Measurements from ENCODE around the gene FMO5. TPM values are rescaled to one million over a fixed set of nuclear protein-coding genes. Genes with fewer than 3 reads are reported as not detected.

Gene FMO5
- total RNA-seq, 1 experiment from 2014 or later = 2.0 TPM

DNA sequence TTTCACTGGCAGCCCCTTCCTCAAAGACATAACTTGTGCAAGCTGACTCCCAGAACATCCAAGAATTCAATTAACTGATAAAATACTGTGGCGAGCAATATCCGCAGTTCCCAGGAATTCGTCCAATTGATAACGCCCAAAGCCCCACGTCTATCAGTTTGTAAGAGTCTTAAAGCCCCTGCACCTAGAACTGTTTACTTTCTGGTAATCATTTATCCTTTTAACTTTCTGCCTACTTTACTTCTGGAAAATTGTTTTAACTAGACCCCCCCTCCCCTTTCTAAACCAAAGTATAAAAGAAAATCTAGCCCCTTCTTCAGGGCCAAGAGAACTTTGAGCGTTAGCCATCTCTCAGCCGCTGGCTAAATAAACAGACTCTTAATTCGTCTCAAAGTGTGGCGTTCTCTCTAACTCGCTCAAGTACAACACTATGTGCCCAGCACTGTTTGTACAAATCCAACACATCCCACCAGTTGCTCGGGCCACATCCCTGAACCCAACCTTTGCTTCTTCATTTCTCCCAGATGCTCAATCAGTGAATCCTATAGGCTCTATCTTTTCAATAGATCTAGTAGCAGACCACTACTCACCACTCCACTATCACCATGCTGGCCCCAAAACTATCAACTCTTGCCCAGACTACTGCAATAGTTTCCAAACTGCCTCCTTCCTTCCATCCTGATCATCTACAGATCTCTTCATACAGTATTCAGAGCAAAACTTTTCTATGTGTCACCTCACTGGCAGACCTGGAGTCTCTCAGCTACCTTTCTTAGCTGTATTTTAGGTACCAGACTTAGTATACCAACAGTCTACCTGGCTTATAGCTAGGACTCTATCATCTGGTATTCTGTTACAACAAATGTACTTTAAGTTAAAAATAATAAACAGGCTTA, 14.0 kb upstream of the FMO5 start:
- Histone ChIP-seq H3K4me1 (peaks cover 44% of the 10 kb centered on the region), H3K27me3 (replicated peaks; ENCODE audit: control insufficient read depth, insufficient read depth, low read length) (no peaks in the 10 kb centered on the region), H3K9me3 (peaks cover 14% of the 10 kb centered on the region), H3K4me3 (ENCODE audit: low read depth, low read length) (no peak overlapping the region), H3K36me3 (ENCODE audit: control insufficient read depth, insufficient read depth, low read length) (peaks cover 2% of the 10 kb centered on the region; the same call in 1 of the 2 replicates)
- CTCF ChIA-PET = no interaction called here
- Mint-ChIP-seq H3K4me1 (ENCODE audit: low read depth, unreplicated experiment) (peaks cover 41% of the 10 kb centered on the region), H3K4me3 (ENCODE audit: unreplicated experiment) (peak overlapping the region; percentile 51), H3K27ac (ENCODE audit: unreplicated experiment) (peak overlapping the region; percentile 0), H3K36me3 (ENCODE audit: insufficient read depth, unreplicated experiment) (peaks cover 6% of the 10 kb centered on the region), H3K9me3 (ENCODE audit: unreplicated experiment) (no peaks in the 10 kb centered on the region), H3K27me3 (ENCODE audit: insufficient read depth, unreplicated experiment) (no peaks in the 10 kb centered on the region)
- BruUV-seq (replicated peaks) = no TSS peak
- TF ChIP-seq, protein P1, sequence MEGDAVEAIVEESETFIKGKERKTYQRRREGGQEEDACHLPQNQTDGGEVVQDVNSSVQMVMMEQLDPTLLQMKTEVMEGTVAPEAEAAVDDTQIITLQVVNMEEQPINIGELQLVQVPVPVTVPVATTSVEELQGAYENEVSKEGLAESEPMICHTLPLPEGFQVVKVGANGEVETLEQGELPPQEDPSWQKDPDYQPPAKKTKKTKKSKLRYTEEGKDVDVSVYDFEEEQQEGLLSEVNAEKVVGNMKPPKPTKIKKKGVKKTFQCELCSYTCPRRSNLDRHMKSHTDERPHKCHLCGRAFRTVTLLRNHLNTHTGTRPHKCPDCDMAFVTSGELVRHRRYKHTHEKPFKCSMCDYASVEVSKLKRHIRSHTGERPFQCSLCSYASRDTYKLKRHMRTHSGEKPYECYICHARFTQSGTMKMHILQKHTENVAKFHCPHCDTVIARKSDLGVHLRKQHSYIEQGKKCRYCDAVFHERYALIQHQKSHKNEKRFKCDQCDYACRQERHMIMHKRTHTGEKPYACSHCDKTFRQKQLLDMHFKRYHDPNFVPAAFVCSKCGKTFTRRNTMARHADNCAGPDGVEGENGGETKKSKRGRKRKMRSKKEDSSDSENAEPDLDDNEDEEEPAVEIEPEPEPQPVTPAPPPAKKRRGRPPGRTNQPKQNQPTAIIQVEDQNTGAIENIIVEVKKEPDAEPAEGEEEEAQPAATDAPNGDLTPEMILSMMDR (IDR thresholded peaks at IDR 0.05; ENCODE audit: insufficient read depth in 1 of 2, low read depth in 1 of 2, low read length in 1 of 2, severe bottlenecking in 1 of 2, unreplicated experiment in 1 of 2) = no peak
- POLR2A ChIA-PET = no interaction called here
- no peak for DNase-seq
- intact Hi-C loops (cut with micrococcal nuclease; ENCODE audit: unreplicated experiment) = loop anchor here (1.0 to 2.0 kb wide), 4 partner anchors 28 to 133 kb away; partner anchors contain the start of gene PRKAB2

- ChIA-PET CTCF (interaction anchor here (0.7 to 1.2 kb wide), 2 partner anchors 13 to 65 kb away, joined by 3 read pairs; partner anchors contain the start of gene FMO5), POLR2A (no interaction called here)
- Mint-ChIP-seq H3K9me3 (ENCODE audit: unreplicated experiment) (no peaks in the 10 kb centered on the region), H3K4me3 (ENCODE audit: unreplicated experiment) (peak overlapping the region; percentile 51), H3K4me1 (ENCODE audit: low read depth, unreplicated experiment) (peaks cover 36% of the 10 kb centered on the region), H3K27ac (ENCODE audit: unreplicated experiment) (peak overlapping the region; percentile 0), H3K27me3 (ENCODE audit: insufficient read depth, unreplicated experiment) (no peaks in the 10 kb centered on the region), H3K36me3 (ENCODE audit: insufficient read depth, unreplicated experiment) (peaks cover 6% of the 10 kb centered on the region)
- peaks cover 2% of the 10 kb centered on the region; the same call in 1 of the 2 replicates for H3K36me3 ChIP-seq (ENCODE audit: control insufficient read depth, insufficient read depth, low read length)
- no peak for DNase-seq
- BruUV-seq (replicated peaks) = no TSS peak
- TF ChIP-seq, protein P1 (IDR thresholded peaks at IDR 0.05; ENCODE audit: insufficient read depth in 1 of 2, low read depth in 1 of 2, low read length in 1 of 2, severe bottlenecking in 1 of 2, unreplicated experiment in 1 of 2) = no peak
- H3K27me3 ChIP-seq (replicated peaks; ENCODE audit: control insufficient read depth, insufficient read depth, low read length) = no peaks in the 10 kb centered on the region
- intact Hi-C loops (cut with micrococcal nuclease; ENCODE audit: unreplicated experiment) = loop anchor here (2.0 kb wide), 2 partner anchors 27 to 53 kb away; no protein-coding TSS in a partner anchor
- peaks cover 47% of the 10 kb centered on the region for H3K4me1 ChIP-seq
- H3K9me3 ChIP-seq = peaks cover 17% of the 10 kb centered on the region
- H3K4me3 ChIP-seq (ENCODE audit: low read depth, low read length) = no peak overlapping the region
These were observed 13.1 kb upstream of the FMO5 start for GRCh38 chr1:147238053-147238902.

All from Caco-2 (cell line).